ENCODE data around the gene ASPN. TPM values are rescaled to one million over a fixed set of nuclear protein-coding genes. Genes with fewer than 3 reads are reported as not detected.

ASPN gene
- total and polyA plus RNA-seq, 10 of the 15 experiments (the other 5 are each of a cell fraction or from before 2014, with no cell fraction given) = 0.03 to 0.47 (median 0.42) TPM; not detected in 7

DNA sequence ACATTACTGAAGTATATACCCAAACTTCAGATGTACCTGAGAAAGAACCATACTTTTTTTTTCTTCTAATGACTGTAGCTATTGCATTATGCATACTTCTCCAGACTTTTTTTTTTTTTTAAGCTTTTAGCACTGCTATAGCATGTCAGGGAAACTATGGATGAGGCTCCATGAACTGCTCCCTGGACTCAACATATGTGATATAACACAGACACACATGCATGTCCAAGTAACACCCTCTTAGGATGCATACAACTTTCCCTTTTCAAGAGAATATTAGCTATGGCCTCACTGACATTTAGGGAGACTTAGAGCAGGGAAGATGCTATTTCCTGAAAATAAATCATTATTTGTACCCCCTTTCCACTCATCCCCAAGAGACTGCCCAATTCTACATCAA is 499 bp upstream of the ASPN start:
- Histone ChIP-seq H2AFZ (ENCODE audit: control insufficient read depth, low read depth, low read length) (no peak overlapping the region), H4K20me1 (ENCODE audit: control insufficient read depth, insufficient read depth) (no peaks in the 10 kb centered on the region), H3K4me3 (no peak overlapping the region), H3K79me2 (ENCODE audit: control insufficient read depth, insufficient read depth, low read length) (no peaks in the 10 kb centered on the region), H3K27me3 (replicated peaks in 1 of 2; ENCODE audit: control insufficient read depth in 2 of 2, insufficient read depth in 2 of 2, low read length in 1 of 2) (no peaks in the 10 kb centered on the region), H3K9me3 (replicated peaks; ENCODE audit: control insufficient read depth, insufficient read depth, low read length) (no peaks in the 10 kb centered on the region), H3K4me1 (ENCODE audit: control insufficient read depth, insufficient read depth, low read length) (0 out of 2 replicates have a peak, but pooled peaks cover 4% of the 10 kb centered on the region), H3K36me3 (ENCODE audit: control insufficient read depth in 2 of 2, insufficient read depth in 2 of 2, low read length in 1 of 2) (no peaks in the 10 kb centered on the region), H3K9ac (ENCODE audit: control insufficient read depth, insufficient read depth, low read length) (no peak overlapping the region), H3K27ac (ENCODE audit: control insufficient read depth, insufficient read depth) (no peak overlapping the region), H3K4me2 (ENCODE audit: control insufficient read depth, insufficient read depth) (no peak overlapping the region)
- intact Hi-C loops (cut with micrococcal nuclease; ENCODE audit: unreplicated experiment) = no loop called here
- ChIA-PET POLR2A (no interaction called here), SMC1A (ENCODE audit: uncharacterized antibody, unreplicated experiment) (no interaction called here), CTCF (interaction anchor here (0.6 to 1.6 kb wide), 5 partner anchors 14 to 626 kb away, joined by 3 to 4 read pairs (median 3); no protein-coding TSS in a partner anchor), RAD21 (ENCODE audit: unreplicated experiment) (no interaction called here)
- in situ Hi-C loops (cut with MboI) = no loop called here
- no TSS peak for BruUV-seq (replicated peaks)
- ATAC-seq (no peak), FAIRE-seq (no peak), DNase-seq (ENCODE audit: low read depth, low spot score) (no peak)
- TF ChIP-seq, protein P1, sequence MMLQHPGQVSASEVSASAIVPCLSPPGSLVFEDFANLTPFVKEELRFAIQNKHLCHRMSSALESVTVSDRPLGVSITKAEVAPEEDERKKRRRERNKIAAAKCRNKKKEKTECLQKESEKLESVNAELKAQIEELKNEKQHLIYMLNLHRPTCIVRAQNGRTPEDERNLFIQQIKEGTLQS (IDR thresholded peaks at IDR 0.05; ENCODE audit: borderline replicate concordance, extremely low read depth, low read depth, low read length) = no peak
- TF ChIP-seq SIN3A (IDR thresholded peaks at IDR 0.05; ENCODE audit: low read depth, low read length) = no peak
- TF ChIP-seq EP300 (IDR thresholded peaks at IDR 0.05; ENCODE audit: borderline replicate concordance in 1 of 2, control insufficient read depth in 1 of 2, low read depth in 2 of 2, low read length in 2 of 2) = no peak
- no peak for TF ChIP-seq RELA (IDR thresholded peaks at IDR 0.05; ENCODE audit: borderline replicate concordance, partially characterized antibody)
- TF ChIP-seq HDAC2 (IDR thresholded peaks at IDR 0.05) = no peak
- no peak for TF ChIP-seq PAX8 (IDR thresholded peaks at IDR 0.05)
- TF ChIP-seq SUZ12 (IDR thresholded peaks at IDR 0.05; ENCODE audit: unreplicated experiment) = no peak

Data from GM12878 (cell line).